Measurements from ENCODE around the gene RHEB.

Gene RHEB

DNA sequence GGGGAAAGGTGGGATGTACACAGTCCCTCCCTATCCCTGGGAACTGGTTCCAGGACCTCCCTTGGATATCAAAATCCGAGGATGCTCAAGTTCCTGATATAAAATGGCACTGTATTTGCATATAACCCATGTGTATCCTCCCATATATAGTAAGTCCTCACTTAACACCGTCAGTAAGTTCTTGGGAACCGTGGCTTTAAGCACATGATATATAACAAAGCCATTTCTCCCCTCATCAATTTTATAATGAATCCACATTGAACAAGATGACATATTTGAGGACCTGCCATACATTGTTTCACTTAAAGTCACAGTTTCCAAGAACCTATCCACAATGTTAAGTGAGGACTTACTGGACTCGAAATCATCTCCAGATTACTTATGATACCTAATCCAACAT lies 85.1 kb downstream of the RHEB start:
- H3K9me3 ChIP-seq = no peaks in the 10 kb centered on the region
- no peak for DNase-seq
- no peaks in the 10 kb centered on the region for H3K36me3 ChIP-seq
- no peak overlapping the region for H3K4me3 ChIP-seq (ENCODE audit: low read depth, low read length)
- H3K27me3 ChIP-seq = no peaks in the 10 kb centered on the region
- TF ChIP-seq, protein P1, sequence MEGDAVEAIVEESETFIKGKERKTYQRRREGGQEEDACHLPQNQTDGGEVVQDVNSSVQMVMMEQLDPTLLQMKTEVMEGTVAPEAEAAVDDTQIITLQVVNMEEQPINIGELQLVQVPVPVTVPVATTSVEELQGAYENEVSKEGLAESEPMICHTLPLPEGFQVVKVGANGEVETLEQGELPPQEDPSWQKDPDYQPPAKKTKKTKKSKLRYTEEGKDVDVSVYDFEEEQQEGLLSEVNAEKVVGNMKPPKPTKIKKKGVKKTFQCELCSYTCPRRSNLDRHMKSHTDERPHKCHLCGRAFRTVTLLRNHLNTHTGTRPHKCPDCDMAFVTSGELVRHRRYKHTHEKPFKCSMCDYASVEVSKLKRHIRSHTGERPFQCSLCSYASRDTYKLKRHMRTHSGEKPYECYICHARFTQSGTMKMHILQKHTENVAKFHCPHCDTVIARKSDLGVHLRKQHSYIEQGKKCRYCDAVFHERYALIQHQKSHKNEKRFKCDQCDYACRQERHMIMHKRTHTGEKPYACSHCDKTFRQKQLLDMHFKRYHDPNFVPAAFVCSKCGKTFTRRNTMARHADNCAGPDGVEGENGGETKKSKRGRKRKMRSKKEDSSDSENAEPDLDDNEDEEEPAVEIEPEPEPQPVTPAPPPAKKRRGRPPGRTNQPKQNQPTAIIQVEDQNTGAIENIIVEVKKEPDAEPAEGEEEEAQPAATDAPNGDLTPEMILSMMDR (IDR thresholded peaks at IDR 0.05; ENCODE audit: low read depth, low read length) = no peak
- H3K4me1 ChIP-seq = no peaks in the 10 kb centered on the region; the same call in 1 of the 2 replicates

DNA sequence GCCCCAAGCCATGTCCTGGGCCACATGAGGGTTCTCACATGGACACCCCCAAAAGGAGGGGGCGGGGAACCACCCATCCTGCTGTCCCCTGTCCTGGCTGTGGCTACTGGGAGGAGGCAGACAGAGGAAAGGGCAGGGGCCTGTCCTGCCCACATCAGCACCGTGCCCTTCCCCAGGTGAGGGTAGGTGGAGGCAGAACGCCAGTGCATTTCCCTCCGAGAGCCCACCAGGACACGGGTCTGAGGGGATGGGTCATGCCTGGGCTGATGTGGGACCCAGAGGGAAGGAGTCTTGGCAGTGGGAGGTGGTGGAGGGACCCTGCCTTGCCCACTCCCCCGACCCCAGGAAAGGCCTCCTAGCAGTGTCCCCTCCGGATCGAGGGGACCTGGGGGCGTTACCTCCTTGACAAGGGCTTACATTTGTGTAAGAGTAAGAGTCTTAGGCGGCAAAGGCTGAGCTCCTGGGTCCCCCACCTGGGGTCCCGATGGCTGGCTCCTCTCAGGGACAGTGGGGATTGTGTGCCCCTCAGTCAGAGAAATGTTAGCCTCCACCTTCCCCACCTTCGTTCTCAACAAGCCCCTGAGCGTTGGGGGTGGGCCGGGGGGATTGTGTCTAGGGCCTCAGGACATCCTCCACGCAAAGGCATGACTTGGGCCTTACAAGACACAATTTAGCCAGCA lies 85.8 kb downstream of the RHEB start:
- DNase-seq = no peak
- no peaks in the 10 kb centered on the region for H3K27me3 ChIP-seq
- TF ChIP-seq, protein P1 (IDR thresholded peaks at IDR 0.05; ENCODE audit: low read depth, low read length) = no peak

DNA sequence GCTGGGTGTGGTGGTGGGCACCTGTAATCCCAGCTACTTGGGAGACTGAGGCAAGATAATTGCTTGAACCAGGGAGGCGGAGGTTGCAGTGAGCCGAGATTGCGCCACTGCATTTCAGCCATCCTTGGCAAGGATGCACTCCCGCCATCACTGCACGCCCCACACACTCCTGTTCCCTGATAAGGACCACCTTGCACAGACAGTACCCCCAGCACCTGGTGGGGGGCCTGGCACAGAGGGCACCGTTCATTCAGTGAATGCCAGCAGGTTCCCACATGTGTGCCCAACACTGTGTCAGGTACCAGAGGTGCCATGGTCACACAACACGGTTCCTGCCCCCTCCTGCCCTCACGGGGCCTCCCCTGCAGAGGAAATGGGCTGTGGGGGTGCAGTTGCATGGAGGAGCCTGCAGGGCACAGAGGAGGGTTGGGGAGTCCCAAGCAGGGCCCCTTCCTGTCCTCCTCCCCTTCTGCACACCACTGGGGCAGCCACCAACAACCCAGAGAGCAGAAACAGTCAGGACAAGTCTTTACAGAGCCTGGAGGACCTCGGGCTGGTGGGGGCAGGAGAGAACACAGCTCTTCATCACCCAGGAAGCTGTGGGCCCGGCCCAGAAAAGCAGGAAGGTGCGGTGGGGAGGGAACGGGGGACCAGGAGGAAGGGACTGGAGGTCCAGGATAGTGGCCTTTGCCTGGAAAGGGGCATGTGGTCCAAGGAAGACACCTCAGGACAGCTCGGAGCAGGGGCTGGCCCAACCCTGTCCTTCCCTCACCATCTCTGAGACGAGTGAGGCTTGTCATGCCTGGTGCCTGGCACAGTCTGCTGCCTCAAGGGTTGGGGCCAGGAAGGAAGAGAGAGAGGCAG lies 86.8 kb downstream of the RHEB start:
- Histone ChIP-seq H3K4me3 (ENCODE audit: low read depth, low read length) (no peak overlapping the region), H3K4me1 (no peaks in the 10 kb centered on the region; the same call in 1 of the 2 replicates), H3K9me3 (no peaks in the 10 kb centered on the region), H3K36me3 (no peaks in the 10 kb centered on the region), H3K27me3 (no peaks in the 10 kb centered on the region)
- TF ChIP-seq, protein P1 (IDR thresholded peaks at IDR 0.05; ENCODE audit: low read depth, low read length) = no peak
- no peak for DNase-seq

More for the DNA sequence above, 85.8 kb downstream of the RHEB start:
- Histone ChIP-seq H3K36me3 (no peaks in the 10 kb centered on the region), H3K4me3 (ENCODE audit: low read depth, low read length) (no peak overlapping the region), H3K9me3 (no peaks in the 10 kb centered on the region), H3K4me1 (no peaks in the 10 kb centered on the region; the same call in 1 of the 2 replicates)

DNA sequence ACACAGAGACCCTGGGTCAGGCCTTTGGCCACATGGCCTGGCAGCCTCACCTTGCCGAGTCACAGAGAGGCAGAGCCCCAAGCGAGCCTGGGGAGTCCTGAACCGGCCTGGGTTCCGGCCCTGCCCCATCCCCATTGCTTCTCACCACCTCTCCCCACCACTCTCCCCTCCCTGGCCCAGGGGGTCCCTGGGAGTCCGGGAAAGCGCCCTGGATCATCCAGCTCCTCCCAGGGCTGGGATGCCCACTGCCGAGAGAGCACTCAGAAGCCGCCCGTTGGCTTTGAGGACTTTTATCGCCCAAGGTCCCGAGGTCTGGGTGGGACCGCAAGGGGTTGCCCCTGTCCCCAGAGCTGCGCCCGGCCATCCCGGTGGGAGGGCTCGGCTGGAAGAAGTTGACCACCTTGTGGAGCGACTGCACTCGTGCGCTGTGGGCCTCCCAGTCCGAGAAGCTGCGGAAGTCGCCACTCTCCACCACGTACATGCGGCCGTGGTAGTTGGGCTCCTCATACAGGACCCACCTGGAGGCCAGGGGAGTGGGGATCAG lies 87.9 kb downstream of the RHEB start:
- Histone ChIP-seq H3K4me3 (ENCODE audit: low read depth, low read length) (no peak overlapping the region), H3K4me1 (no peaks in the 10 kb centered on the region; the same call in 1 of the 2 replicates), H3K9me3 (no peaks in the 10 kb centered on the region), H3K36me3 (no peaks in the 10 kb centered on the region), H3K27me3 (no peaks in the 10 kb centered on the region)
- no peak for DNase-seq
- TF ChIP-seq, protein P1 (IDR thresholded peaks at IDR 0.05; ENCODE audit: low read depth, low read length) = no peak

DNA sequence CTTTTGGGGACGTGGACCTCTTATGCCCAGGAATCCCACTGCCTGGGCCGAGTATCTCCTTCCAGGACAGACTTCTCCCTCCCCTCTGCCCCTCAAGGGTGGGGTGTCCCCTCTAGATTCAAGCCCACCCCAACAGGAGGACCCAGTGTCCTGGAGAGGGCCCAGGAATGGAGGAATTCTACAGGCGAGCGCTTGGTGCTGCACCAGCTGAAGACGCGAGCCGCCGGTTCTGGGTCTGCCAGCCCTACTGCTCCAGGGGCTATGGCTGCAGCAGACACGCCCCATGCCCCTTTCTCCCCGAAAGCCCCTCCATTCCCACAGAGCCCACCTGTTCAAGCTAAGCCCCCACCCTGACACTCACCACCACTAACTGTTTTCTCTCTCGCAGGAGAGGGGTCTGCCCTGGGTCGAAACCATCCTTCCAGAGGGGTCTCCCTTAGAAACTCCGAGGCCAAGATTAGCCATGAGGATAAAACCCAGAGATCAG lies 88.4 kb downstream of the RHEB start:
- TF ChIP-seq, protein P1 (IDR thresholded peaks at IDR 0.05; ENCODE audit: low read depth, low read length) = no peak

More for the DNA sequence above, 88.4 kb downstream of the RHEB start:
- Histone ChIP-seq H3K4me3 (ENCODE audit: low read depth, low read length) (no peak overlapping the region), H3K4me1 (no peaks in the 10 kb centered on the region), H3K27me3 (no peaks in the 10 kb centered on the region), H3K36me3 (no peaks in the 10 kb centered on the region), H3K9me3 (no peaks in the 10 kb centered on the region)
- DNase-seq = no peak
